Measurements from ENCODE around the gene NLRP4.

- TF ChIP-seq, protein P1, sequence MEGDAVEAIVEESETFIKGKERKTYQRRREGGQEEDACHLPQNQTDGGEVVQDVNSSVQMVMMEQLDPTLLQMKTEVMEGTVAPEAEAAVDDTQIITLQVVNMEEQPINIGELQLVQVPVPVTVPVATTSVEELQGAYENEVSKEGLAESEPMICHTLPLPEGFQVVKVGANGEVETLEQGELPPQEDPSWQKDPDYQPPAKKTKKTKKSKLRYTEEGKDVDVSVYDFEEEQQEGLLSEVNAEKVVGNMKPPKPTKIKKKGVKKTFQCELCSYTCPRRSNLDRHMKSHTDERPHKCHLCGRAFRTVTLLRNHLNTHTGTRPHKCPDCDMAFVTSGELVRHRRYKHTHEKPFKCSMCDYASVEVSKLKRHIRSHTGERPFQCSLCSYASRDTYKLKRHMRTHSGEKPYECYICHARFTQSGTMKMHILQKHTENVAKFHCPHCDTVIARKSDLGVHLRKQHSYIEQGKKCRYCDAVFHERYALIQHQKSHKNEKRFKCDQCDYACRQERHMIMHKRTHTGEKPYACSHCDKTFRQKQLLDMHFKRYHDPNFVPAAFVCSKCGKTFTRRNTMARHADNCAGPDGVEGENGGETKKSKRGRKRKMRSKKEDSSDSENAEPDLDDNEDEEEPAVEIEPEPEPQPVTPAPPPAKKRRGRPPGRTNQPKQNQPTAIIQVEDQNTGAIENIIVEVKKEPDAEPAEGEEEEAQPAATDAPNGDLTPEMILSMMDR (conservative IDR thresholded peaks at IDR 0.05; ENCODE audit: low read depth, low read length), result no peak
- TF ChIP-seq POLR2A (IDR thresholded peaks at IDR 0.05; ENCODE audit: low read depth, low read length) (no peak), SMC3 (IDR thresholded peaks at IDR 0.05; ENCODE audit: low read depth, low read length) (no peak), MXI1 (IDR thresholded peaks at IDR 0.05; ENCODE audit: borderline replicate concordance, low read depth, low read length) (no peak)
- TF ChIP-seq, protein P2, sequence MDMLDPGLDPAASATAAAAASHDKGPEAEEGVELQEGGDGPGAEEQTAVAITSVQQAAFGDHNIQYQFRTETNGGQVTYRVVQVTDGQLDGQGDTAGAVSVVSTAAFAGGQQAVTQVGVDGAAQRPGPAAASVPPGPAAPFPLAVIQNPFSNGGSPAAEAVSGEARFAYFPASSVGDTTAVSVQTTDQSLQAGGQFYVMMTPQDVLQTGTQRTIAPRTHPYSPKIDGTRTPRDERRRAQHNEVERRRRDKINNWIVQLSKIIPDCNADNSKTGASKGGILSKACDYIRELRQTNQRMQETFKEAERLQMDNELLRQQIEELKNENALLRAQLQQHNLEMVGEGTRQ (IDR thresholded peaks at IDR 0.05; ENCODE audit: low read depth, low read length), result no peak
Measured at GRCh38 chr19:55930996-55931515, 94.7 kb downstream of the NLRP4 start.
